ENCODE measurements around the gene SLC25A29. TPM values are rescaled to one million over a fixed set of nuclear protein-coding genes. Genes with fewer than 3 reads are reported as not detected.

The SLC25A29 gene
- polyA plus RNA-seq, 4 donors: 34.8 to 54.1 (median 45.2) TPM

DNA sequence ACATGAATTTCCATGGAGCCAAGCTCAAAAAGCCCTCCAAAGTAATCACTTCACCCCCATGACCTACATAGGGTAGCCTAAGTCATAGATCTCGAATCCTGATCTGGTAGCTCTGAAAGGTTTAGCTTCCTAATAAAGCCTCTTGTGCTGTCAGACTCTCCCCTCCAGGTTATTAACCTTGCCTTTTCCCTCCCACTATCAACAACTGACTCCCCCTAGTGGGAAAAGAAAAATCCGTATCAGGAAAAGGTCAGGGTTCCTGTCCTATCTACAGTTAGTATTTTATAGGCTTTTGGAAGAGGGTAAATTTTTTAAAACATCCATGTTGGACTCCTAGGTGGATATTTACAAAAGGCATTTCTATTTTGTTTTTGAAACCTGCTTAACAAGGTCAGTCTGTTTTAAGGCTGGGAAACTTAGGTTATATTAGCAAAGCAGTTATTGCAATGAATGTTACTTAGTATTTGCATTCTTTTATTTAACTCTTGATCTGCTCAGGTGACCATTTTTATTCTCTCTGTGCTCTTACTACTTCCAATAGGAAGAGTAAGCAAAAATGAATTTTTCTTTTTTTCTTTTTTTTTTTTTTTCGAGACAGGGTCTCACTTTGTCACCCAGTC, 59.3 kb downstream of the SLC25A29 start:
- DNase-seq (ENCODE audit: low read depth in 4 of 4, low spot score in 3 of 4): no peak

- DNase-seq (ENCODE audit: low read depth in 4 of 4, low spot score in 3 of 4): no peak
Observed at GRCh38 chr14:100243020-100243419, 63.2 kb downstream of the SLC25A29 start.

- DNase-seq (ENCODE audit: low read depth in 4 of 4, low spot score in 3 of 4): no peak
Observed at GRCh38 chr14:100241279-100241678, 65.0 kb downstream of the SLC25A29 start.

Other genes starting within 250 kb of the SLC25A29 start
- gene EVL, start 241.0 kb downstream of the SLC25A29 start, polyA plus RNA-seq (ENCODE audit: insufficient read length in 4 of 4): 100 to 1,000 TPM; 118 to 145 (median 128) TPM
- 10 to 100 TPM in 3 of 4 donors, 1 to 10 TPM in 1; 9.6 to 14.1 (median 10.8) TPM for gene DEGS2, start 146.8 kb downstream of the SLC25A29 start, polyA plus RNA-seq (ENCODE audit: insufficient read length in 4 of 4)
- 100 to 1,000 TPM; 131 to 164 (median 160) TPM for gene YY1, start 67.3 kb downstream of the SLC25A29 start, polyA plus RNA-seq (ENCODE audit: insufficient read length in 4 of 4)
- under 1 TPM in 1 of 4 donors, not detected in 3; 0.05 TPM for gene SLC25A47, start 16.9 kb upstream of the SLC25A29 start, polyA plus RNA-seq (ENCODE audit: insufficient read length in 4 of 4)
- 10 to 100 TPM in 1 of 4 donors, 1 to 10 TPM in 3; 7.8 to 11.0 (median 9.3) TPM for gene WDR25, start 70.0 kb upstream of the SLC25A29 start, polyA plus RNA-seq (ENCODE audit: insufficient read length in 4 of 4)

Measured in right renal pelvis (tissue), 4 donors.